ENCODE measurements around the gene STXBP5L. TPM values are rescaled to one million over a fixed set of nuclear protein-coding genes. Genes with fewer than 3 reads are reported as not detected.
"Not testable (repeated sequence)": the region's sequence is repeated elsewhere in the genome, so short reads cannot be mapped to it uniquely, and the experiment has no call there.

STXBP5L gene
- total RNA-seq, 2 experiments from 2014 or later = not detected

GRCh38 chr3:121398051-121398450, 490.0 kb downstream of the STXBP5L start:
- POLR2A ChIA-PET = not testable (repeated sequence)

DNA sequence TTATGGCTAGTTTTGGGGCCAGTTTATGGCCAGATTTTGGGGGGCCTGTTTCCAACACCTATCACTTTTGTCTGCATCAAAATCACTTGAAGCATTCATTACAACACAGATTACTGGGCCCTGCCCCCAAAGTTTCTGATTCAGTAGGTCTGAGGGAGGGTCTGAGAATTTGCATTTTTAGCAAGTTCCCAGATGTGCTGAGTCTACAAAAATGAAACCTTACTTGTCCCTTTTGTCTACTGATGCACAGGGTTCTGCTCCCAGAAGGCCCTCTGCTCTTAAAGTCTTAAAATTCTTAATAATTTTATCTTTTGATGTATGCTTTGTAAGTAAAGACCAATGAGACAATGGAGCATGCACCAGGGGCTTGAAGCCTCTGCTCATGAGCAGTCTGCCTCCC, 491.8 kb downstream of the STXBP5L start:
- Mint-ChIP-seq H3K9me3 (ENCODE audit: low read depth) (no peaks in the 10 kb centered on the region), H3K4me1 (no peaks in the 10 kb centered on the region), H3K36me3 (ENCODE audit: low read depth) (no peaks in the 10 kb centered on the region), H3K27ac (no peak overlapping the region), H3K27me3 (peaks cover 11% of the 10 kb centered on the region), H3K4me3 (no peak overlapping the region)
- ChIA-PET CTCF (no interaction called here), POLR2A (no interaction called here)
- intact Hi-C loops (cut with DNase I, micrococcal nuclease) = no loop called here
- ATAC-seq (no peak), DNase-seq (no peak)

More at GRCh38 chr3:121398051-121398450, 490.0 kb downstream of the STXBP5L start:
- ATAC-seq; H3K4me1 Mint-ChIP-seq; H3K27ac Mint-ChIP-seq; DNase-seq; CTCF ChIA-PET; H3K9me3 Mint-ChIP-seq (ENCODE audit: low read depth); intact Hi-C loops (cut with DNase I, micrococcal nuclease); H3K4me3 Mint-ChIP-seq; H3K36me3 Mint-ChIP-seq (ENCODE audit: low read depth): not testable (repeated sequence)
- peaks cover 12% of the 10 kb centered on the region for H3K27me3 Mint-ChIP-seq

GRCh38 chr3:121405631-121406030, 497.6 kb downstream of the STXBP5L start:
- ATAC-seq = no peak

GRCh38 chr3:121411523-121411922, 503.5 kb downstream of the STXBP5L start:
- POLR2A ChIA-PET = no interaction called here
- no peaks in the 10 kb centered on the region for H3K36me3 Mint-ChIP-seq (ENCODE audit: low read depth)
- H3K4me1 Mint-ChIP-seq = peaks cover 13% of the 10 kb centered on the region
- DNase-seq (no peak), ATAC-seq (no peak)
- H3K4me3 Mint-ChIP-seq = no peak overlapping the region
- H3K27ac Mint-ChIP-seq = no peak overlapping the region
- intact Hi-C loops (cut with DNase I, micrococcal nuclease) = no loop called here
- H3K9me3 Mint-ChIP-seq (ENCODE audit: low read depth) = no peaks in the 10 kb centered on the region
- CTCF ChIA-PET = no interaction called here
- H3K27me3 Mint-ChIP-seq = peaks cover 2% of the 10 kb centered on the region

More at GRCh38 chr3:121405631-121406030, 497.6 kb downstream of the STXBP5L start:
- intact Hi-C loops (cut with DNase I, micrococcal nuclease) = no loop called here
- H3K4me1 Mint-ChIP-seq = peaks cover 5% of the 10 kb centered on the region
- no peak for DNase-seq
- no peaks in the 10 kb centered on the region for H3K9me3 Mint-ChIP-seq (ENCODE audit: low read depth)
- no peak overlapping the region for H3K4me3 Mint-ChIP-seq
- no peak overlapping the region for H3K27ac Mint-ChIP-seq
- H3K27me3 Mint-ChIP-seq = peaks cover 4% of the 10 kb centered on the region
- POLR2A ChIA-PET = no interaction called here
- no peaks in the 10 kb centered on the region for H3K36me3 Mint-ChIP-seq (ENCODE audit: low read depth)
- CTCF ChIA-PET = interaction anchor here (0.6 kb wide), 1 partner anchor 9 kb away, joined by 3 read pairs; no protein-coding TSS in a partner anchor

DNA sequence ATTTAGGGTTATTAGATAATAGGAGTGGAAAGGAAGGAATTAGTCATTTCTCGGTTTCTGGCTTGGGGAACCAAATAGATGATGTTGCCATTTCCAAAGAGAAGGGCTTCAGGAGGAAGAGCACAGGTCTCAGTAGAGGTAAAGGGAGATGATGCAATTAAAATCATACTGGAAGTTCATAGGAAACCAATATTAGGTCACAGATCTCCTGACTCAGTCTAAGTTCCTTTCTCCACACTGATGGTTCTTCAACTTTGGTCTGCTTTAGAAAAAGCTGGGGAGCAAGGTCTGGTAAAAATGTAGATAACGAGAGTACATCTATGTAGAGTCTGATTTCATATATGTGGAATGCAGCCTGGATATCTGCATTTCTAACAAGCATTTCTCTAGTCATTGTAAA, 506.9 kb downstream of the STXBP5L start:
- Mint-ChIP-seq H3K4me1 (peaks cover 10% of the 10 kb centered on the region), H3K9me3 (ENCODE audit: low read depth) (no peaks in the 10 kb centered on the region), H3K36me3 (ENCODE audit: low read depth) (no peaks in the 10 kb centered on the region), H3K4me3 (no peak overlapping the region), H3K27me3 (no peaks in the 10 kb centered on the region), H3K27ac (no peak overlapping the region)
- intact Hi-C loops (cut with DNase I, micrococcal nuclease) = no loop called here
- CTCF ChIA-PET = no interaction called here
- ATAC-seq (peak; percentile 70), DNase-seq (no peak)
- POLR2A ChIA-PET = interaction anchor here (0.8 kb wide), 1 partner anchor 893 kb away, joined by 3 read pairs; no protein-coding TSS in a partner anchor

DNA sequence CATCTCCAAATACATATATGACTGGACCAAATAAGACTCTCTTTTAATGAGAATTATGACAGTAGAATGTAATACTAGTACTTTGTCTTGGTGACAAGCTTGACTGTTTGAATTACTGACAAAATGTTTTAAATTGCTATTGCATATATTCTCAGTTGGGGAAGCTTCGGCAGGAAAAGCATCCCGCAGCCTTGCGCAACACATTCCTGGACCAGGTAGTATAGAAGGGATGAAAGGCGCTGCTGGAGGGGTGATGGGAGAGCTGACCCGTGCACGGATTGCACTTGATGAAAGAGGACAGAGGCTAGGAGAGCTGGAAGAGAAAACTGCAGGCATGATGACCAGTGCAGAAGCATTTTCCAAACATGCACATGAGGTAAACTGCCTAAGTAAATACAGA, 510.2 kb downstream of the STXBP5L start:
- H3K4me1 Mint-ChIP-seq = peaks cover 8% of the 10 kb centered on the region
- intact Hi-C loops (cut with DNase I, micrococcal nuclease) = no loop called here
- ChIA-PET POLR2A (interaction anchor here (0.6 kb wide), 1 partner anchor 11 kb away, joined by 3 read pairs; no protein-coding TSS in a partner anchor), CTCF (no interaction called here)
- ATAC-seq (no peak), DNase-seq (no peak)
- H3K9me3 Mint-ChIP-seq (ENCODE audit: low read depth) = no peaks in the 10 kb centered on the region
- no peak overlapping the region for H3K27ac Mint-ChIP-seq
- no peak overlapping the region for H3K4me3 Mint-ChIP-seq
- H3K36me3 Mint-ChIP-seq (ENCODE audit: low read depth) = no peaks in the 10 kb centered on the region
- no peaks in the 10 kb centered on the region for H3K27me3 Mint-ChIP-seq

DNA sequence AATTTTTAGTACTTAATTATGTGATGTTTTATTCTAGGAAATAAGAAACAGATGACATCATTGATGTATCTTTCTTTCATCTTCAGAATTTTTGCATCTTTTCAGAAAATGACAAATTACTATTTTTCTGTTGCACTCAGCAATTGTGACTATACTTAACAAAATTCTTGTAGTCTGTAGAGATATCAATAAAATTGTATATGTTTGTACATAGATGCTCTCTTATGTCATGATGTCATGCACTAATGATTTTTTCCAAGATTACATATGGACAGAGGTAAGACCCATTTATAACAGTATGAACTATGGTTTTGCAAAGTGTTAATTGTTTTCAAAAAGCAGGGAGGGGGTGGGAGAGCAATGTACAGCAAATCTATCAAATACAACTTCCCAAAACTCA, 516.5 kb downstream of the STXBP5L start:
- H3K36me3 Mint-ChIP-seq (ENCODE audit: low read depth) = peaks cover 7% of the 10 kb centered on the region
- no peak overlapping the region for H3K4me3 Mint-ChIP-seq
- H3K9me3 Mint-ChIP-seq (ENCODE audit: low read depth) = no peaks in the 10 kb centered on the region
- ChIA-PET POLR2A (no interaction called here), CTCF (interaction anchor here (0.6 kb wide), 1 partner anchor 184 kb away, joined by 3 read pairs; no protein-coding TSS in a partner anchor)
- H3K4me1 Mint-ChIP-seq = no peaks in the 10 kb centered on the region
- ATAC-seq (no peak), DNase-seq (no peak)
- H3K27me3 Mint-ChIP-seq = no peaks in the 10 kb centered on the region
- H3K27ac Mint-ChIP-seq = no peak overlapping the region
- intact Hi-C loops (cut with DNase I, micrococcal nuclease) = no loop called here

- H3K27ac Mint-ChIP-seq = no peak overlapping the region
Measured at GRCh38 chr3:121430664-121431215, 522.7 kb downstream of the STXBP5L start.

DNA sequence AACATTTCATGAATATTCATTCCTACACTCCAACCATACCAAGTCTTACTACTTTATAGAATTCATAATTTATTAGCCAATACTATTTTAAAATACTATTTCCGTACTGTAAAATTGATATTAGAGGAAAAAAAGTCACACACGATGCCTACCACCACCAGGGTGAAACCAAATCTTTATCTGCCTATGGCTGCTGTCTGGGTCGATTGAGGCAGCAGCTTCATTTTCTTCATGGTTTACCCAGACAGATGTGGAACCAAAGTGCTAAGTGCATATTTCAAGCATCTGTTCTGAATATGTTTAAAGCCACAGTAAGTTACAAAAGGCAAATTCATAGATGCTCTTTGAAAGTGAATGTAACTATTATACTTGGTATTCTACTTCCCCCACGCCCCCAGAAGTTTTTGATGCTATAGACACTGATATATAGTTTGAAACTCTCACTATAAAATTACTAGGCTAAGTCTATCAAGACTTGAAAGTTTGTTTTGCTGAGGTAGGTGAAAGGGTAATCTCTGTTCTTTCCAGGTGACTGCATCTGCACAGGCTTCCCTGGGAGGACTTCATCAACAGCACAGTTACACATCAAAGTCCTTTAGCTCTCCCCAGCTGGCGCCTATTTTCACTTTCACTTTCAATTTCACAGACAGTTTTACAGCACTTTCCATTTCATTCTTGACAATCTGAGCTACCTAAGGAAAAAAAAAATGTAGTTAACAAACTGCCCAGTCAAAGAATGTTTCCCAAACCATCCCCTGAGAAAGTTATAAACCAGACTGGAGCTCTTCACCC, 523.9 kb downstream of the STXBP5L start:
- ChIA-PET CTCF (interaction anchor here (1.1 kb wide), 1 partner anchor 9 kb away, joined by 4 read pairs; no protein-coding TSS in a partner anchor), POLR2A (no interaction called here)
- peak; percentile 97 for ATAC-seq
- H3K9me3 Mint-ChIP-seq (ENCODE audit: low read depth) = no peaks in the 10 kb centered on the region
- H3K36me3 Mint-ChIP-seq (ENCODE audit: low read depth) = peaks cover 52% of the 10 kb centered on the region
- H3K27me3 Mint-ChIP-seq = no peaks in the 10 kb centered on the region
- H3K4me3 Mint-ChIP-seq = peak overlapping the region; percentile 5
- peaks cover 14% of the 10 kb centered on the region for H3K4me1 Mint-ChIP-seq
- peak overlapping the region; percentile 49 for H3K27ac Mint-ChIP-seq
- DNase-seq = peak; percentile 56
- intact Hi-C loops (cut with DNase I, micrococcal nuclease) = no loop called here

More at GRCh38 chr3:121430664-121431215, 522.7 kb downstream of the STXBP5L start:
- Mint-ChIP-seq H3K36me3 (ENCODE audit: low read depth) (peaks cover 48% of the 10 kb centered on the region), H3K4me3 (no peak overlapping the region), H3K4me1 (peaks cover 14% of the 10 kb centered on the region), H3K27me3 (no peaks in the 10 kb centered on the region), H3K9me3 (ENCODE audit: low read depth) (no peaks in the 10 kb centered on the region)
- ATAC-seq = no peak
- POLR2A ChIA-PET = no interaction called here
- no peak for DNase-seq
- intact Hi-C loops (cut with DNase I, micrococcal nuclease) = no loop called here
- CTCF ChIA-PET = interaction anchor here (1.1 kb wide), 1 partner anchor 10 kb away, joined by 4 read pairs; no protein-coding TSS in a partner anchor

DNA sequence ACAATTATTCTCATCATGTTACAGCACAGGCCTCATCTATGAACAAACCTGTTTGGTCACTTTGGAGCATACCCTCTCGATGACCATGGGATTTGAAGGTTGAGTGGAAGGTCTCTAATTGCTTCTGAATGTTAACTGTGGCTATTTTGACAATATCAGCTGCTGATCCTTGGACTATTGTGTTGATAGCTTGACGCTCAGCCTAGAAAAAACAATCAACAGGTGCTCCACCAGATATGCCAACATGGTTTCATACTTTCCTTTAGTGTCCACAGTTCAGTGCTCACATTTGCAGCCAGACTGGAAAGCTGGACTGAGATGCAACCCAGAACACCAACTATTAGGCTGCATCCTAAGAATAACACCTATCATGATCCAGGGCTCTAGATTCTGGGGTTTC, 528.1 kb downstream of the STXBP5L start:
- Mint-ChIP-seq H3K4me1 (peaks cover 14% of the 10 kb centered on the region), H3K9me3 (ENCODE audit: low read depth) (no peaks in the 10 kb centered on the region), H3K27me3 (no peaks in the 10 kb centered on the region), H3K36me3 (ENCODE audit: low read depth) (peaks cover 46% of the 10 kb centered on the region), H3K27ac (no peak overlapping the region), H3K4me3 (no peak overlapping the region)
- POLR2A ChIA-PET = no interaction called here
- ATAC-seq = no peak
- DNase-seq = no peak
- CTCF ChIA-PET = interaction anchor here (0.5 kb wide), 1 partner anchor 1231 kb away, joined by 3 read pairs; no protein-coding TSS in a partner anchor
- intact Hi-C loops (cut with DNase I, micrococcal nuclease) = no loop called here

GRCh38 chr3:121436641-121437040, 528.6 kb downstream of the STXBP5L start:
- Mint-ChIP-seq H3K4me3 (no peak overlapping the region), H3K9me3 (ENCODE audit: low read depth) (no peaks in the 10 kb centered on the region), H3K27me3 (no peaks in the 10 kb centered on the region), H3K27ac (no peak overlapping the region), H3K4me1 (peaks cover 14% of the 10 kb centered on the region), H3K36me3 (ENCODE audit: low read depth) (peaks cover 46% of the 10 kb centered on the region)
- DNase-seq (no peak), ATAC-seq (no peak)
- intact Hi-C loops (cut with DNase I, micrococcal nuclease) = no loop called here
- POLR2A ChIA-PET = no interaction called here
- CTCF ChIA-PET = no interaction called here

DNA sequence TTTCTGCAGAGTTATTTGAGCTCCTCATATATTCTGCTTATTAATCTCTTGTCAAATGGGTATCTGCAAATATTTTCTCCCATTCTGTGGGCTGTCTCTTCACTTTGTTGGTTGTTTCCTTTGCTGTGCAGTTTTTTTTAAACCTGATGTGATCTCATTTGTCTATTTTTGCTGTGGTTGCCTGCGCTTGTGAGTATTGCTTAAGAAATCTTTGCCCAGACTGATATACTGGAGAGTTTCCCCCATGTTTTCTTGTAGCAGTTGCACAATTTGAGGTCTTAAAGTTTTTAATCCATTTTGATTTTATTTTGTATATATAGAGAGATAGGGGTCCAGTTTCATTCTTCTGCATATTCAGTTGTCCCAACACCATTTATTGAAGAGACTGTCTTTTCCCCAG, 535.5 kb downstream of the STXBP5L start:
- Mint-ChIP-seq H3K27ac (no peak overlapping the region), H3K4me1 (no peaks in the 10 kb centered on the region), H3K9me3 (ENCODE audit: low read depth) (no peaks in the 10 kb centered on the region), H3K27me3 (no peaks in the 10 kb centered on the region), H3K36me3 (ENCODE audit: low read depth) (peaks cover 27% of the 10 kb centered on the region), H3K4me3 (no peak overlapping the region)
- DNase-seq = no peak
- ATAC-seq = no peak
- intact Hi-C loops (cut with DNase I, micrococcal nuclease) = no loop called here
- ChIA-PET CTCF (interaction anchor here (0.7 kb wide), 1 partner anchor 733 kb away, joined by 3 read pairs; no protein-coding TSS in a partner anchor), POLR2A (no interaction called here)
